ENCODE measurements around the gene NEURL1. TPM values are rescaled to one million over a fixed set of nuclear protein-coding genes. Genes with fewer than 3 reads are reported as not detected.

The NEURL1 gene
- total and polyA plus RNA-seq, 9 donors, result 0.28 to 5.6 (median 3.1) TPM

DNA sequence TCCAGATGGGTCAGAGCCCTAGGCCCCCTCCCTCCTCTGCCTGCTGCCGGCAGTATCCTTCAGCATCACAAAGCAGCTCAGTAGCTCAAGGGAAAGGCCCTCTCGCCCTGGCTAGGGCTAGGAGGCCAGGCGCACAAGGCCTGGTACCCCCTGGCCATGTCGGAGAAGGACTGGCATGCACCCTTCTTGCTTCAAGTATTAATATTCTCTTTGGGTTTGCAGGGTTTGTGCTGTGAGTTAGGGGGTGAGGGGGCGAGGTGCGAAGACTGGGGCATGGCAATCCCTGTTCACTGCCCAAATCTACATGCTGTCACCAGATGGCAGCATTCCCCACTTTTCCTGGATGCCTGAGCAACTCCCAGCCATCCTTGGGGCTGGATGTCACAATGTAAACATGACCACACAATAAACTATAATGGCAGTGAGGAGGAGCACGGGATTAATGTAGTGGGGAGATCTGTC is 105.2 kb downstream of the NEURL1 start:
- peaks cover 11% of the 10 kb centered on the region for H3K4me1 ChIP-seq (ENCODE audit: insufficient read depth)
- H3K27me3 ChIP-seq, result no peaks in the 10 kb centered on the region
- 40 to 47% (median 43%) methylated on average over 7 of the region's 7 CpGs for WGBS, 3 donors
- no peaks in the 10 kb centered on the region for H3K36me3 ChIP-seq
- DNase-seq, result peak; percentile 57 to 78 (median 70)
- H3K4me3 ChIP-seq, result no peak overlapping the region
- intact Hi-C loops (cut with DNase I), result loop anchor here in 1 of 4 donors (2.0 to 10.0 kb wide), 2 partner anchors 88 to 184 kb away; no protein-coding TSS in a partner anchor
- TF ChIP-seq, protein P1, sequence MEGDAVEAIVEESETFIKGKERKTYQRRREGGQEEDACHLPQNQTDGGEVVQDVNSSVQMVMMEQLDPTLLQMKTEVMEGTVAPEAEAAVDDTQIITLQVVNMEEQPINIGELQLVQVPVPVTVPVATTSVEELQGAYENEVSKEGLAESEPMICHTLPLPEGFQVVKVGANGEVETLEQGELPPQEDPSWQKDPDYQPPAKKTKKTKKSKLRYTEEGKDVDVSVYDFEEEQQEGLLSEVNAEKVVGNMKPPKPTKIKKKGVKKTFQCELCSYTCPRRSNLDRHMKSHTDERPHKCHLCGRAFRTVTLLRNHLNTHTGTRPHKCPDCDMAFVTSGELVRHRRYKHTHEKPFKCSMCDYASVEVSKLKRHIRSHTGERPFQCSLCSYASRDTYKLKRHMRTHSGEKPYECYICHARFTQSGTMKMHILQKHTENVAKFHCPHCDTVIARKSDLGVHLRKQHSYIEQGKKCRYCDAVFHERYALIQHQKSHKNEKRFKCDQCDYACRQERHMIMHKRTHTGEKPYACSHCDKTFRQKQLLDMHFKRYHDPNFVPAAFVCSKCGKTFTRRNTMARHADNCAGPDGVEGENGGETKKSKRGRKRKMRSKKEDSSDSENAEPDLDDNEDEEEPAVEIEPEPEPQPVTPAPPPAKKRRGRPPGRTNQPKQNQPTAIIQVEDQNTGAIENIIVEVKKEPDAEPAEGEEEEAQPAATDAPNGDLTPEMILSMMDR (IDR thresholded peaks at IDR 0.05), result peak; percentile 49 to 83 (median 74)
- TF ChIP-seq POLR2A (IDR thresholded peaks at IDR 0.05), result no peak
- no peaks in the 10 kb centered on the region for H3K9me3 ChIP-seq
- no peak overlapping the region for H3K27ac ChIP-seq

DNA sequence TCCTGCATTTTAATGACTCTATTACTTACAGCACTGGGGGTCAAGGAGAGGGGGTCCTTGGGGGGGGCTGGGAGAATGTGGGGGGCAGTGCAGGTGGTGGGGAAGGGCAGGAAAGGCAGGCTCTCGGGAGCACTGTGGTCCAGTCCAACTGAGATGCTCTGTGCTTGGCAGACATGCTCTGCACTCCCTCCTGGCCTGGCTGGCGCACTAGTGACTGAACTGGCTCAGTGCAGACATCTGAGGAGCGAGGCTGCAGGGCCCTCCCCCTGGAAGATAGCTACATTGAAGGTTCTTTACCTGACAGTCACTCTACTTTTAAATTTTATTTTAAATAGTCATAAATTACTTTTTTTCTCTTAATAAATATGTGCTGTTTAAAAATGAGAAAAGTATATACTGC is 105.7 kb downstream of the NEURL1 start:
- DNase-seq, result peak in 2 of 5 donors; percentile 40 to 45
- 39 to 56% (median 50%) methylated on average over 3 of the region's 3 CpGs for WGBS, 3 donors
- Histone ChIP-seq H3K27ac (no peak overlapping the region), H3K4me3 (no peak overlapping the region), H3K4me1 (ENCODE audit: insufficient read depth) (peaks cover 11% of the 10 kb centered on the region), H3K36me3 (no peaks in the 10 kb centered on the region), H3K9me3 (no peaks in the 10 kb centered on the region), H3K27me3 (no peaks in the 10 kb centered on the region)
- intact Hi-C loops (cut with DNase I), result loop anchor here in 1 of 4 donors (2.0 to 10.0 kb wide), 2 partner anchors 88 to 184 kb away; no protein-coding TSS in a partner anchor
- no peak for TF ChIP-seq EP300 (IDR thresholded peaks at IDR 0.05)
- TF ChIP-seq, protein P1 (IDR thresholded peaks at IDR 0.05), result no peak
- TF ChIP-seq POLR2A (IDR thresholded peaks at IDR 0.05), result no peak

DNA sequence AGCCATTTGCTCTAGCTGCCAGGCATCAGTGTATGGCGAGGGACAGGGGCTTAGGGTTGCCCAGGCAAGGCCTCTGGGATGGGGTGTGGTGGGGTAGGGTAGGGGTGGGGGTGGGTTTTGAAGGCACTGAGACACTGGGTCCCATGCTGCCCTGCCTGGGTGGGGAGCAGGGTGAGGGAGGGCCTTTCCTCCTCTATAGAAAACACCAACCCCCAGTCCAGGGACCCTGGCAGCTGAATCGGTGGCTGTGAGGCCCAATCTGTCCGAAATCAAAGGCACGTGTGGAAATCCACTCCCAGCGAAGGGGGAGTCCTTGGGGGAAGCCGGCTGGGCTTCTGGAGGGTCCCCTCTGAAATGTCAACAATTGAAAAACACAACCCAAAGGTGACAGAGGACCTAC is 106.4 kb downstream of the NEURL1 start:
- no peak for DNase-seq
- no peak for TF ChIP-seq POLR2A (IDR thresholded peaks at IDR 0.05)
- TF ChIP-seq, protein P1 (IDR thresholded peaks at IDR 0.05), result no peak
- no peak for TF ChIP-seq EP300 (IDR thresholded peaks at IDR 0.05)
- Histone ChIP-seq H3K4me3 (no peak overlapping the region), H3K36me3 (no peaks in the 10 kb centered on the region), H3K4me1 (ENCODE audit: insufficient read depth) (peaks cover 11% of the 10 kb centered on the region), H3K27ac (peak overlapping the region in 1 of 2 donors; percentile 1), H3K27me3 (no peaks in the 10 kb centered on the region), H3K9me3 (no peaks in the 10 kb centered on the region)
- 52 to 75% (median 55%) methylated on average over 6 of the region's 6 CpGs for WGBS, 3 donors
- intact Hi-C loops (cut with DNase I), result loop anchor here (2.0 to 10.0 kb wide), 5 partner anchors 87 to 185 kb away; no protein-coding TSS in a partner anchor

DNA sequence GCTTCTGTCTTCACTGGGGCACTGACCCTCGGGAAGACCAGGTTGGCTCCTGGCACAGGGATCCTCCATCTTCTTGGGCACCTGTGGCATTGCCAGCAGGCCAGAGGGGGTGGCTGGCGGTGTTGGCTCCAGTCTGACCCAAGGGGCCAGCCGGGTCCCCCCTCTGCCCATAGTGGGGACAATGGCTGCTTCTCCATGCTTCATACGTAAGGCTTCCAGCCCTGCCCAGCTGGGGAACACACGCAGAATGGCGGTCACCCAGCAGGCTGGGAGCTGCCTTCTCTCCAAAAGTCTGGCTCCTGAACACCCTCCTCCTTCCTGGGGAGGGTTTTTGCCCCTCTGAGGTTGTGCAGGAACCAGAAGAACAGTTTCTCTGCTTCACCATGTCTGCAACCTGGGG is 106.8 kb downstream of the NEURL1 start:
- no peak overlapping the region for H3K4me3 ChIP-seq
- TF ChIP-seq, protein P1 (IDR thresholded peaks at IDR 0.05), result no peak
- TF ChIP-seq EP300 (IDR thresholded peaks at IDR 0.05) (no peak), POLR2A (IDR thresholded peaks at IDR 0.05) (no peak)
- intact Hi-C loops (cut with DNase I), result loop anchor here in 3 of 4 donors (2.0 to 5.0 kb wide), 3 partner anchors 87 to 92 kb away; no protein-coding TSS in a partner anchor
- H3K36me3 ChIP-seq, result no peaks in the 10 kb centered on the region
- H3K9me3 ChIP-seq, result no peaks in the 10 kb centered on the region
- no peak for DNase-seq
- no peaks in the 10 kb centered on the region for H3K27me3 ChIP-seq
- 72 to 88% (median 86%) methylated on average over 6 of the region's 6 CpGs for WGBS, 3 donors
- H3K4me1 ChIP-seq (ENCODE audit: insufficient read depth), result peaks cover 11% of the 10 kb centered on the region
- H3K27ac ChIP-seq, result peak overlapping the region in 1 of 2 donors; percentile 1

All from ovary (tissue), 9 donors.